ENCODE data around the gene RAB36.
A peak's percentile ranks its signal among the peaks of the same experiment; 100 is the strongest.

Gene RAB36, protein sequence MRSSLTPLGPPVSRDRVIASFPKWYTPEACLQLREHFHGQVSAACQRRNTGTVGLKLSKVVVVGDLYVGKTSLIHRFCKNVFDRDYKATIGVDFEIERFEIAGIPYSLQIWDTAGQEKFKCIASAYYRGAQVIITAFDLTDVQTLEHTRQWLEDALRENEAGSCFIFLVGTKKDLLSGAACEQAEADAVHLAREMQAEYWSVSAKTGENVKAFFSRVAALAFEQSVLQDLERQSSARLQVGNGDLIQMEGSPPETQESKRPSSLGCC

DNA sequence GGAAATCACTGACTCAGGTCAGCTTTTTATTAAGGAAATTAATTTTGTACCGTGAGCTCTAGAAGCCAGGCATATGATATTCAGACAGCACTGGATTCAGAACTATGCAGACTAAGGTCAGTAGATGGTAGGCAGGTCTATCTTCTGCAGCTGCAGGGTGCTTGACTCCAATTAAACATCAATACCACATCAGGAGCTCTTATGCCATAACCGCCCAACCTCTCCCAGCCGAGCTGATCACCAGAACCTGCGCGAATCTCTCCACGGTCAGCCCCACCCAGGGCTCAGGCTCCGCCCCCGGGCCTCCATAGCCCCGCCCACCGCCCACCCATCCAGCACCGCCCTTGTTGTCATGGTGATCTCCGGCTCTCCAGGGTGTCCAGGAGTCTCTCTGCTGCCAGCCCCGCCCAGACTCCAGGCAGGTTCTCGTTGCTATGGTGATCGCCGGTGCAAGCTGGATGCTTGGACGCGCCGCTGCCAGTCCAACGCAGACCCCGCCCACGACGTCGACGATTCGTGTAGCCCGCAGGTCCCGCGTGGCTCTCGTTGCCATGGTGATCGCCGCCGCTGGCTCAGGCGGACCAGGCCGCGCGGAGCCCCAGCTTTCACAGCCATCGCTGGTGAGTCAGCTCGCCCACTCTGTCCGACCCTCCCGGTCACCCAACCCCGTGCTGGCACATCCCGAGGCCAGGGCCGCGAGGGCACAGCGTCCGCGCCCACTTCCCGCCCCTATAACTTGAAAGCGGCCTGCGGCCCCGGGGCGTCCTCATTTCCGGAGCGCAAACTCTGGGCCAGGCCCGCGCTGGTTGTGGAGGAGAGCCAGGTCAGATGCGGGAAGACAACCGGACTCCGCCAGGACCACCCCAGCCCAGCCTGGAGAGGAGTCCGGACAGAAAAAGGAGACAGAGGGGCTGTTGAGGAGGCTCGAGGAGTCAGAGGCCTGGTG is at the start of gene RAB36:
Gene RAB36 (plus strand): TSS at position 546 of the 946 bp plus-strand sequence. CDS start 1,140 bp downstream, outside the sequence.
- Histone ChIP-seq H3K9me3 (ENCODE audit: control insufficient read depth, insufficient read depth, low read length) (no peaks in the 10 kb centered on the region), H3K4me1 (ENCODE audit: control insufficient read depth, insufficient read depth, low read length) (peaks cover 3% of the 10 kb centered on the region), H3K36me3 (ENCODE audit: control insufficient read depth, insufficient read depth, low read length) (no peaks in the 10 kb centered on the region), H3K4me3 (ENCODE audit: low read length) (peak within 1 kb of the TSS; percentile 29; the same call in 1 of the 2 replicates), H3K27ac (ENCODE audit: low read length) (no peak within 1 kb of the TSS), H3K27me3 (ENCODE audit: control insufficient read depth, insufficient read depth, low read length) (no peaks in the 10 kb centered on the region)
- WGBS (ENCODE audit: insufficient coverage, insufficient read length) = no CpG with 5 or more reads among the region's 62 CpGs
- DNase-seq (ENCODE audit: low read depth, low spot score) = peak; percentile 100

DNA sequence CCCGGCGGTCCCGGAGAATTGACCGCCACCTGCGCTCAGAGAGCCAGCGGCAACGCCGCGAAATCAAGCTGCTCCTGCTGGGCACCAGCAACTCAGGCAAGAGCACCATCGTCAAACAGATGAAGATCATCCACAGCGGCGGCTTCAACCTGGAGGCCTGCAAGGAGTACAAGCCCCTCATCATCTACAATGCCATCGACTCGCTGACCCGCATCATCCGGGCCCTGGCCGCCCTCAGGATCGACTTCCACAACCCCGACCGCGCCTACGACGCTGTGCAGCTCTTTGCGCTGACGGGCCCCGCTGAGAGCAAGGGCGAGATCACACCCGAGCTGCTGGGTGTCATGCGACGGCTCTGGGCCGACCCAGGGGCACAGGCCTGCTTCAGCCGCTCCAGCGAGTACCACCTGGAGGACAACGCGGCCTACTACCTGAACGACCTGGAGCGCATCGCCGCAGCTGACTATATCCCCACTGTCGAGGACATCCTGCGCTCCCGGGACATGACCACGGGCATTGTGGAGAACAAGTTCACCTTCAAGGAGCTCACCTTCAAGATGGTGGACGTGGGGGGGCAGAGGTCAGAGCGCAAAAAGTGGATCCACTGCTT is 49.4 kb upstream of the RAB36 start:
- H3K4me1 ChIP-seq (ENCODE audit: control insufficient read depth, insufficient read depth, low read length) = no peaks in the 10 kb centered on the region
- no peak overlapping the region for H3K4me3 ChIP-seq (ENCODE audit: low read length)
- WGBS (ENCODE audit: insufficient coverage, insufficient read length) = no CpG with 5 or more reads among the region's 45 CpGs
- no peaks in the 10 kb centered on the region for H3K9me3 ChIP-seq (ENCODE audit: control insufficient read depth, insufficient read depth, low read length)
- H3K36me3 ChIP-seq (ENCODE audit: control insufficient read depth, insufficient read depth, low read length) = no peaks in the 10 kb centered on the region
- no peaks in the 10 kb centered on the region for H3K27me3 ChIP-seq (ENCODE audit: control insufficient read depth, insufficient read depth, low read length)
- DNase-seq (ENCODE audit: low read depth, low spot score) = no peak
- H3K27ac ChIP-seq (ENCODE audit: low read length) = no peak overlapping the region

DNA sequence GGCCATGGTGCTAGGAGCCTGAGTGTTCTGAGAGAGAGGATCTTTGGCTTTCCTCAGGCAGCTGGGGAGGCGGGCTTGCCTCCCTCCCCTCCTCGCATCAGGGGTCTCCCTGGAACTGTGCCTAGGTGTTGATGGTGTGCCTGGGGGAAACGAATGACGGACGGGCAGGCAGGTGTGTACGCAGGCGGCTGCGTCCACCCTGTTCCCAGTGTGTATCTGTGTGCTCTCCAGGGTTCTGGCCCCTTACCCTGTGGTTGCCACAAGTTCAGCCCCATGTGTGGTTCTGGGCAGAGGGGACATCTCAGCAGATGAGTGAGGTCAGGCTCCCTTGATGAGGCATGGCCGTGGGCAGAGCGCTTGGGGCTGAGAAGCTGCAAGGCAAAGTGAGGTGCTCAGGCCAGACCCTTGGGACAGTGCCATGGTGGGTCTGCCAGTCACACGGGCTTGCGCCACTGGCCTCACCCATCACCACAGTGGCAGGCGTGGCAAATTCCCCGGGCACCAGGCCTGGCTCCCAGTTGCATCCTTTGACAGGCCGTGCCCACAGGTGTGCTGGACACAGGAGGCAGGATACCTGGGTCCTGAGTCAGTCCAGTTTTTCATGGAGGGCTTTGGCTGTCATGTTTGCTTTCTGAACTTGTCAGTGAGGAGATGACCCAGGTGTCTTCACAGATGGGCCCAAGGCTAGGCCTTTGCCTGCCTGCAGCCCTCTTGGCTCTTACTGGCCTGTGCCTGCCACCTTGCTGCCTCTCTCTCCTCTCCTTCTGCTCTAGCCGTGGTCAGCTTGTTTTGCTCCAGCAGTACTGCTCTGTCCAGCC is 47.7 kb upstream of the RAB36 start:
- no peaks in the 10 kb centered on the region for H3K4me1 ChIP-seq (ENCODE audit: control insufficient read depth, insufficient read depth, low read length)
- no peak overlapping the region for H3K4me3 ChIP-seq (ENCODE audit: low read length)
- no CpG with 5 or more reads among the region's 16 CpGs for WGBS (ENCODE audit: insufficient coverage, insufficient read length)
- DNase-seq (ENCODE audit: low read depth, low spot score) = no peak
- no peaks in the 10 kb centered on the region for H3K9me3 ChIP-seq (ENCODE audit: control insufficient read depth, insufficient read depth, low read length)
- no peak overlapping the region for H3K27ac ChIP-seq (ENCODE audit: low read length)
- no peaks in the 10 kb centered on the region for H3K27me3 ChIP-seq (ENCODE audit: control insufficient read depth, insufficient read depth, low read length)
- H3K36me3 ChIP-seq (ENCODE audit: control insufficient read depth, insufficient read depth, low read length) = no peaks in the 10 kb centered on the region

- Histone ChIP-seq H3K4me1 (ENCODE audit: control insufficient read depth, insufficient read depth, low read length) (no peaks in the 10 kb centered on the region), H3K9me3 (ENCODE audit: control insufficient read depth, insufficient read depth, low read length) (no peaks in the 10 kb centered on the region), H3K36me3 (ENCODE audit: control insufficient read depth, insufficient read depth, low read length) (no peaks in the 10 kb centered on the region), H3K27me3 (ENCODE audit: control insufficient read depth, insufficient read depth, low read length) (no peaks in the 10 kb centered on the region), H3K27ac (ENCODE audit: low read length) (no peak overlapping the region), H3K4me3 (ENCODE audit: low read length) (no peak overlapping the region)
- DNase-seq (ENCODE audit: low read depth, low spot score) = no peak
- WGBS (ENCODE audit: insufficient coverage, insufficient read length) = no CpG with 5 or more reads among the region's 5 CpGs
Measured at GRCh38 chr22:23098230-23098705, 47.0 kb upstream of the RAB36 start.

DNA sequence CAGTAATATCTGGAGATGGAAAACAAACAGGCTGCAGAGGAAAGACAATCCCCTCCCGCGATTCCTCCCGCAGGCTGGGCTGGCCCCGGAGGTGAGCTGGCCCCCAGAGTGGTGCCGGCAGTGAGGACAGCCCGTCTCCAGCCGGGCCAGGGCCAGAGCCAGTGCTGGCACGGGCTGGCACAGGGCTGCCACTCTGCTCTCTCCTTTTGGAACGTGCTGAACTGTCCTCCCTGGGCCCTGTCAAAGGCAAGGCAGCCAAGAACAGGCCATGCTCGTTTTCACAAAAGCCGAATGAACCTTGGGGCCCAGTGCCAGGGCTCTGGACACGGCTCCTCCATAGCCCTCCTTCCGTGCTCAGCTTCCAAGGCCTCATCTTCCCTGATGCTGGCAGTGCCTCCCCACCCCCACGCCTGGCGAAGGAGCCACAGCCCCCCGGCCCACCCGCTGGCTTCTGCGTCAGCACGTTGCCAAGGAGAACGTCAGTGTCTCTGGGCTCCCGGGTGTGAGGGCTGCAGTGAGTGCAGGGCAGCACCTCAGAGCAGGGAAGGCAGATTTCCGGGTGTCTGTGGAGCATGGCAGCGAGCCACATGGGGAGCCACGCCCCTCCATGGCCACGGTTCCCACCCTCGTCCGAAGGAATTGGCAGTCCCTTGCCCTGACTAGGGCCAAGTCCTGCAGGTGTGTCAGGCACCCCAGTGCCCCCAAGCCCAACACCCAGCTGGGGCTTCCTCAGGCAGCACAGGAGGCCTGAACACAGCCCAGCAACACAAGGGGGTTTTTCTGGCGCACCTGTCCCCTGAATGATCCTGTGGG is 46.4 kb upstream of the RAB36 start:
- no CpG with 5 or more reads among the region's 28 CpGs for WGBS (ENCODE audit: insufficient coverage, insufficient read length)
- Histone ChIP-seq H3K4me1 (ENCODE audit: control insufficient read depth, insufficient read depth, low read length) (no peaks in the 10 kb centered on the region), H3K27ac (ENCODE audit: low read length) (no peak overlapping the region), H3K9me3 (ENCODE audit: control insufficient read depth, insufficient read depth, low read length) (no peaks in the 10 kb centered on the region), H3K4me3 (ENCODE audit: low read length) (no peak overlapping the region), H3K27me3 (ENCODE audit: control insufficient read depth, insufficient read depth, low read length) (no peaks in the 10 kb centered on the region), H3K36me3 (ENCODE audit: control insufficient read depth, insufficient read depth, low read length) (no peaks in the 10 kb centered on the region)
- DNase-seq (ENCODE audit: low read depth, low spot score) = no peak

GRCh38 chr22:23099531-23099804 is 45.8 kb upstream of the RAB36 start:
- H3K27me3 ChIP-seq (ENCODE audit: control insufficient read depth, insufficient read depth, low read length) = no peaks in the 10 kb centered on the region
- H3K27ac ChIP-seq (ENCODE audit: low read length) = no peak overlapping the region
- DNase-seq (ENCODE audit: low read depth, low spot score) = no peak
- no peaks in the 10 kb centered on the region for H3K4me1 ChIP-seq (ENCODE audit: control insufficient read depth, insufficient read depth, low read length)
- H3K4me3 ChIP-seq (ENCODE audit: low read length) = no peak overlapping the region
- WGBS (ENCODE audit: insufficient coverage, insufficient read length) = no CpG with 5 or more reads among the region's 6 CpGs
- H3K9me3 ChIP-seq (ENCODE audit: control insufficient read depth, insufficient read depth, low read length) = no peaks in the 10 kb centered on the region
- H3K36me3 ChIP-seq (ENCODE audit: control insufficient read depth, insufficient read depth, low read length) = no peaks in the 10 kb centered on the region

DNA sequence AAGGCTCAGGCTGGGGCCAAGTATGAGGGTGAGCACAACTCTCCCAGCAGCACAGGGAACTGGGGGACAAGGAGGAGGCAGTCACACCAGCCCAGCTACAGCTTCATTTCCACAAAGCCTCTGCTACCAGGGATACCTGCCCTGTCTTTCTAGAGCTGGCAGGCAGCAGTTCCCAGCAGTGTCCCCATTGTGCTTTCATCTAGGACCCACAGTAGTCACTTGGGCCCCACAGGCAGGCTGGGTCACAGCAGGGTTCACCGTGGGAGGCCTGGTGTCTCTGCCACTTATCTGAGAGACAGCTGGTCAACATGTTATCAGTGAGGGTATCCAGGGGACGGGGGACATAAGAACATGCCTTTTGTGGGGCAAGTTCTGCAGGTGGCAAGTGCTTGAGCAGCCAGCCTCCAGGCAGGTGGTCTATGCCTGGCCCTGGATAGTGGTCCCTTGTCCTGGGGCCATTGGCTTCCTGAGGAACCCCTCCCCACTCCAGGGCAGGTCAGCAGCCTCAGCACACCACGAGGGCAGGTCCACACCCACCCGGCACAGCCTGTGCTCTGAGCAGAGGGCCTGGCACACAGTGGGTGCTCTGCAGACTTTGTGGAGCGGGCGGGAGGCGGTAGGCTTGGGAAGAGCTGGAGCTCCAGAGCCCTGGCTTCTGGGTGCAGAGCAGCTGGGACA is 45.0 kb upstream of the RAB36 start:
- H3K27me3 ChIP-seq (ENCODE audit: control insufficient read depth, insufficient read depth, low read length) = no peaks in the 10 kb centered on the region
- H3K4me3 ChIP-seq (ENCODE audit: low read length) = no peak overlapping the region
- no peak overlapping the region for H3K27ac ChIP-seq (ENCODE audit: low read length)
- no peaks in the 10 kb centered on the region for H3K36me3 ChIP-seq (ENCODE audit: control insufficient read depth, insufficient read depth, low read length)
- H3K9me3 ChIP-seq (ENCODE audit: control insufficient read depth, insufficient read depth, low read length) = no peaks in the 10 kb centered on the region
- H3K4me1 ChIP-seq (ENCODE audit: control insufficient read depth, insufficient read depth, low read length) = no peaks in the 10 kb centered on the region
- WGBS (ENCODE audit: insufficient coverage, insufficient read length) = no CpG with 5 or more reads among the region's 7 CpGs
- no peak for DNase-seq (ENCODE audit: low read depth, low spot score)

GRCh38 chr22:23101524-23101923 is 43.8 kb upstream of the RAB36 start:
- no peaks in the 10 kb centered on the region for H3K36me3 ChIP-seq (ENCODE audit: control insufficient read depth, insufficient read depth, low read length)
- H3K4me3 ChIP-seq (ENCODE audit: low read length) = no peak overlapping the region
- no peak overlapping the region for H3K27ac ChIP-seq (ENCODE audit: low read length)
- H3K9me3 ChIP-seq (ENCODE audit: control insufficient read depth, insufficient read depth, low read length) = no peaks in the 10 kb centered on the region
- no peaks in the 10 kb centered on the region for H3K27me3 ChIP-seq (ENCODE audit: control insufficient read depth, insufficient read depth, low read length)
- H3K4me1 ChIP-seq (ENCODE audit: control insufficient read depth, insufficient read depth, low read length) = no peaks in the 10 kb centered on the region
- no CpG with 5 or more reads among the region's 3 CpGs for WGBS (ENCODE audit: insufficient coverage, insufficient read length)
- DNase-seq (ENCODE audit: low read depth, low spot score) = no peak

DNA sequence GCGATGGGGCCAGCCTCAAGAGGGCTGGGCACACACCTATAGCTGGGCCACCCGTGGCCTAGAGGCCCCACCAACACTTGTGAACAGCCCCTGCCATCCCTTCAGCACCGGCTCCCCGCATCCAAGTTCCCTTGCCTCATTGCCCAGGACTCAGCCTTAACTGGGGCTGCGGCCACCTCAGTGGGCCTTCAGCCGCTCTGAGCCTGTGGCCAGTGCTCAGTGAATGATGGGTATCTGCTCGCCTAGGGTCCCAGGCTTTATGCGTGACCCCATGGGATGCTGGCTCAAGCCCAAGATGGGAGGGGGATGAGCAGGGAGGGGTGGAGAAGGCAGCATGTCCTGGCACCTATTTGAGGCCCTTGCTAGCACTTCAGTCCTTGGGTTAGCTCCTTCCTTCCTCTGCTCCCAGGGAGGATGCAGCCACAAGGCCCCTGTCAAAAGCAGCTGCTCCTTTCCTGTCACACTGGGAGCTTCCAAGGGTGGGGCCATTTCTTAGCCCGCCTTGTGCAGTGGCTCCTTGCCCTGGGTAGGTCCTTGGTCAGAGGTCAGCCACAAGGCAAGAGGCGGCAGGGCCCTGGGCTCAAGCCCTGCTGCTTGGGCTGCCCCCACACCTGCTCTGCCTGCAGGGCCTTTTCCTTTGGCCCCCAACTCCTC is 43.1 kb upstream of the RAB36 start:
- Histone ChIP-seq H3K4me3 (ENCODE audit: low read length) (no peak overlapping the region), H3K36me3 (ENCODE audit: control insufficient read depth, insufficient read depth, low read length) (no peaks in the 10 kb centered on the region), H3K9me3 (ENCODE audit: control insufficient read depth, insufficient read depth, low read length) (no peaks in the 10 kb centered on the region), H3K4me1 (ENCODE audit: control insufficient read depth, insufficient read depth, low read length) (no peaks in the 10 kb centered on the region), H3K27me3 (ENCODE audit: control insufficient read depth, insufficient read depth, low read length) (no peaks in the 10 kb centered on the region), H3K27ac (ENCODE audit: low read length) (no peak overlapping the region)
- WGBS (ENCODE audit: insufficient coverage, insufficient read length) = no CpG with 5 or more reads among the region's 10 CpGs
- DNase-seq (ENCODE audit: low read depth, low spot score) = no peak
